Adrenal gland (tissue), 5 donors: ENCODE measurements around the gene MFSD2A.
"Not testable (repeated sequence)": the region's sequence is repeated elsewhere in the genome, so short reads cannot be mapped to it uniquely, and the experiment has no call there.

Experiments
- CTCF ChIP-seq, 6 experiments: fragments of 450-650 bp in 4 of 6; fragments of 200-600 bp in 2 of 6; sonication (generic) in 1 of 6; IDR thresholded peaks; 1 replicate in 5 of 6; 2 replicates in 1 of 6; pipeline versions ENCODE4 v1.5.1 to v1.8.0; 2016 to 2021; ENCODE audit warnings: antibody characterized with exemption in 6 of 6, mild to moderate bottlenecking in 2 of 6, moderate library complexity in 1 of 6
- POLR2A ChIP-seq, 2 donors: fragments of 450-650 bp; IDR thresholded peaks; one replicate each; pipeline ENCODE4 v1.6.1; 2017; ENCODE audit warnings: antibody characterized with exemption in 2 of 2, mild to moderate bottlenecking in 2 of 2, moderate library complexity in 1 of 2
- donor health status: DM: no; HTN: no; CAD: no.

GRCh38 chr1:39913136-39913535, 41.8 kb upstream of the MFSD2A start:
- TF ChIP-seq CTCF, POLR2A (IDR thresholded peaks at IDR 0.05): not testable (repeated sequence)
